Measurements from ENCODE around the gene BORCS6.

Gene BORCS6

GRCh38 chr17:8231701-8232100 is 41.7 kb upstream of the BORCS6 start:
- TF ChIP-seq CTCF (IDR thresholded peaks at IDR 0.05; ENCODE audit: low read depth, low read length), result no peak
- DNase-seq, result no peak
- no peak overlapping the region for H3K27ac ChIP-seq
- H3K9me3 ChIP-seq (ENCODE audit: severe bottlenecking), result no peaks in the 10 kb centered on the region
- H3K36me3 ChIP-seq, result peaks cover 100% of the 10 kb centered on the region
- no peak overlapping the region for H3K4me3 ChIP-seq (ENCODE audit: low read depth, low read length)
- H3K27me3 ChIP-seq (ENCODE audit: insufficient read depth, low read depth, severe bottlenecking), result no peaks in the 10 kb centered on the region

- Histone ChIP-seq H3K27ac (no peak overlapping the region), H3K4me3 (ENCODE audit: low read depth, low read length) (no peak overlapping the region), H3K36me3 (peaks cover 57% of the 10 kb centered on the region)
Observed at GRCh38 chr17:8227238-8227581, 37.2 kb upstream of the BORCS6 start.

GRCh38 chr17:8226536-8227237 is 36.7 kb upstream of the BORCS6 start:
- no peak for DNase-seq
- Histone ChIP-seq H3K9me3 (ENCODE audit: severe bottlenecking) (no peaks in the 10 kb centered on the region), H3K36me3 (peaks cover 52% of the 10 kb centered on the region), H3K27ac (no peak overlapping the region), H3K4me3 (ENCODE audit: low read depth, low read length) (no peak overlapping the region), H3K27me3 (ENCODE audit: insufficient read depth, low read depth, severe bottlenecking) (no peaks in the 10 kb centered on the region)
- no peak for TF ChIP-seq CTCF (IDR thresholded peaks at IDR 0.05; ENCODE audit: low read depth, low read length)

More at GRCh38 chr17:8227238-8227581, 37.2 kb upstream of the BORCS6 start:
- no peak for DNase-seq
- TF ChIP-seq CTCF (IDR thresholded peaks at IDR 0.05; ENCODE audit: low read depth, low read length), result no peak
- Histone ChIP-seq H3K27me3 (ENCODE audit: insufficient read depth, low read depth, severe bottlenecking) (no peaks in the 10 kb centered on the region), H3K9me3 (ENCODE audit: severe bottlenecking) (no peaks in the 10 kb centered on the region)

GRCh38 chr17:8225813-8226535 is 36.0 kb upstream of the BORCS6 start:
- Histone ChIP-seq H3K27ac (no peak overlapping the region), H3K4me3 (ENCODE audit: low read depth, low read length) (no peak overlapping the region)

GRCh38 chr17:8224891-8225812 is 35.2 kb upstream of the BORCS6 start:
- Histone ChIP-seq H3K27me3 (ENCODE audit: insufficient read depth, low read depth, severe bottlenecking) (no peaks in the 10 kb centered on the region), H3K9me3 (ENCODE audit: severe bottlenecking) (no peaks in the 10 kb centered on the region), H3K27ac (no peak overlapping the region), H3K4me3 (ENCODE audit: low read depth, low read length) (no peak overlapping the region), H3K36me3 (peaks cover 36% of the 10 kb centered on the region)
- DNase-seq, result no peak
- no peak for TF ChIP-seq CTCF (IDR thresholded peaks at IDR 0.05; ENCODE audit: low read depth, low read length)

More at GRCh38 chr17:8225813-8226535, 36.0 kb upstream of the BORCS6 start:
- no peak for TF ChIP-seq CTCF (IDR thresholded peaks at IDR 0.05; ENCODE audit: low read depth, low read length)
- Histone ChIP-seq H3K27me3 (ENCODE audit: insufficient read depth, low read depth, severe bottlenecking) (no peaks in the 10 kb centered on the region), H3K9me3 (ENCODE audit: severe bottlenecking) (no peaks in the 10 kb centered on the region), H3K36me3 (peaks cover 44% of the 10 kb centered on the region)
- no peak for DNase-seq
